H1 (cell line): ENCODE measurements around the gene ZNF451. TPM values are rescaled to one million over a fixed set of nuclear protein-coding genes. Genes with fewer than 3 reads are reported as not detected.

Source experiments
- CTCF ChIA-PET: fragments of 300-600 bp; sonication (Branson Sonifier 250); formaldehyde crosslinking; loops from one replicate; lab custom pipeline; 2021; ENCODE audit not compliant: partially characterized antibody; lab: Charles Lee
- POLR2A ChIA-PET: fragments of 300-600 bp; sonication (Branson Sonifier 250); formaldehyde crosslinking; loops from one replicate; lab custom pipeline; 2021; ENCODE audit warnings: inconsistent platforms; ENCODE audit not compliant: partially characterized antibody; lab: Charles Lee
- DNase-seq, 2 experiments: peaks; one replicate each; pipeline versions ENCODE4 v3.0.0 to v3.0.0-alpha.2; 2010 to 2022; ENCODE audit warnings: low spot score in 2 of 2, low read depth in 1 of 2, mixed read lengths in 1 of 2
- FAIRE-seq: peaks from 2 replicates; lab custom pipeline; 2011; peaks lifted over from hg19 to GRCh38; lab: Jason Lieb, UNC
- H2AFZ ChIP-seq: 2 replicates; pipeline ENCODE4 v1.8.1; 2012; ENCODE audit warnings: low read length, inconsistent platforms
- H2AK5ac ChIP-seq: 2 replicates; pipeline ENCODE4 v1.6.1; 2013; ENCODE audit warnings: low read depth, low read length
- H2BK120ac ChIP-seq: replicated peaks from 2 replicates; pipeline ENCODE3; 2013; ENCODE audit warnings: low read depth, low read length, inconsistent platforms
- H2BK12ac ChIP-seq: 2 replicates; pipeline ENCODE4 v1.6.1; 2013; ENCODE audit warnings: low read depth, low read length
- H2BK15ac ChIP-seq: 2 replicates; pipeline ENCODE4 v1.6.1; 2013; ENCODE audit warnings: low read length
- H2BK20ac ChIP-seq: 2 replicates; pipeline ENCODE4 v1.6.1; 2013; ENCODE audit warnings: low read length
- H2BK5ac ChIP-seq: 2 replicates; pipeline ENCODE4 v1.6.1; 2013; ENCODE audit warnings: low read depth, low read length
- H3K14ac ChIP-seq: 2 replicates; pipeline ENCODE4 v1.6.1; 2013; ENCODE audit warnings: inconsistent platforms; ENCODE audit not compliant: insufficient read length
- H3K18ac ChIP-seq: 2 replicates; pipeline ENCODE4 v1.6.1; 2013; ENCODE audit warnings: low read length; ENCODE audit errors: extremely low read depth
- H3K23ac ChIP-seq: 2 replicates; pipeline ENCODE4 v1.6.1; 2013; ENCODE audit warnings: inconsistent platforms; ENCODE audit not compliant: insufficient read length
- H3K23me2 ChIP-seq: 2 replicates; pipeline ENCODE4 v1.6.1; 2013; ENCODE audit warnings: low read depth, low read length
- H3K27ac ChIP-seq: 2 replicates; pipeline ENCODE4 v1.6.1; 2011; ENCODE audit warnings: low read depth, low read length, inconsistent platforms
- H3K27me3 ChIP-seq, 4 experiments: replicated peaks in 1 of 4; 1 replicate in 1 of 4; 2 replicates in 3 of 4; pipeline versions ENCODE4 v1.6.1 to v1.8.1; 2011 to 2013; ENCODE audit warnings: low read length in 3 of 4, mild to moderate bottlenecking in 3 of 4, inconsistent platforms in 2 of 4, mixed read lengths in 2 of 4, moderate library complexity in 1 of 4; ENCODE audit not compliant: control insufficient read depth in 3 of 4, insufficient read depth in 3 of 4; ENCODE audit errors: extremely low read depth in 1 of 4
- H3K36me3 ChIP-seq, 4 experiments: 2 replicates each; pipeline versions ENCODE4 v1.6.1 to v1.8.1; 2011 to 2013; ENCODE audit warnings: mild to moderate bottlenecking in 4 of 4, low read length in 3 of 4, moderate library complexity in 2 of 4, control low read depth in 1 of 4, inconsistent platforms in 1 of 4; ENCODE audit not compliant: insufficient read depth in 4 of 4, control insufficient read depth in 2 of 4
- H3K4ac ChIP-seq: replicated peaks from 2 replicates; pipeline ENCODE3; 2013; ENCODE audit warnings: low read length, low read depth, mixed read lengths, inconsistent platforms; ENCODE audit not compliant: insufficient read length
- H3K4me1 ChIP-seq, 4 experiments: replicated peaks in 1 of 4; 1 replicate in 1 of 4; 2 replicates in 3 of 4; pipeline versions ENCODE4 v1.6.1 to v1.8.1; 2011 to 2013; ENCODE audit warnings: low read length in 3 of 4, inconsistent platforms in 2 of 4, mixed read lengths in 1 of 4; ENCODE audit not compliant: insufficient read depth in 4 of 4, control insufficient read depth in 3 of 4
- H3K4me2 ChIP-seq, 2 experiments: 2 replicates each; pipeline versions ENCODE4 v1.6.1 to v1.8.1; 2011 to 2013; ENCODE audit warnings: low read depth in 2 of 2, low read length in 2 of 2, control low read depth in 1 of 2, inconsistent platforms in 1 of 2, mild to moderate bottlenecking in 1 of 2; ENCODE audit not compliant: insufficient read depth in 1 of 2
- H3K4me3 ChIP-seq, 4 experiments: fragments of 200-600, 300-600 bp in 1 of 4; sonication (generic), shearing (Covaris generic), sonication (Bioruptor Twin) in 1 of 4; 2 replicates each; pipeline versions ENCODE4 v1.5.1 to v1.8.1; 2011 to 2016; ENCODE audit warnings: low read length in 4 of 4, low read depth in 3 of 4, control low read depth in 2 of 4, inconsistent platforms in 2 of 4, mild to moderate bottlenecking in 2 of 4, mixed read lengths in 1 of 4, moderate library complexity in 1 of 4; ENCODE audit not compliant: insufficient read depth in 2 of 4; ENCODE audit errors: extremely low read depth in 1 of 4
- H3K56ac ChIP-seq: replicated peaks from 2 replicates; pipeline ENCODE3; 2013; ENCODE audit warnings: low read depth, mild to moderate bottlenecking, mixed read lengths, low read length, inconsistent platforms; ENCODE audit not compliant: insufficient read length
- H3K79me1 ChIP-seq: 2 replicates; pipeline ENCODE4 v1.6.1; 2013; ENCODE audit warnings: low read depth, low read length, control low read depth
- H3K79me2 ChIP-seq, 2 experiments: 2 replicates each; pipeline versions ENCODE4 v1.6.1 to v1.8.1; 2012 to 2013; ENCODE audit warnings: low read length in 2 of 2, mild to moderate bottlenecking in 2 of 2, inconsistent platforms in 1 of 2; ENCODE audit not compliant: insufficient read depth in 2 of 2, control insufficient read depth in 1 of 2
- H3K9ac ChIP-seq, 4 experiments: replicated peaks in 1 of 4; 1 replicate in 1 of 4; 2 replicates in 3 of 4; pipeline versions ENCODE4 v1.6.1 to v1.8.1; 2011 to 2013; ENCODE audit warnings: low read depth in 3 of 4, low read length in 3 of 4, control low read depth in 2 of 4, mild to moderate bottlenecking in 2 of 4, moderate library complexity in 2 of 4, inconsistent platforms in 1 of 4; ENCODE audit errors: extremely low read depth in 1 of 4
- H3K9me3 ChIP-seq, 2 experiments: 2 replicates each; pipeline versions ENCODE4 v1.6.1 to v1.8.1; 2012 to 2013; ENCODE audit warnings: mild to moderate bottlenecking in 2 of 2, moderate library complexity in 2 of 2, control low read depth in 1 of 2, inconsistent platforms in 1 of 2, low read depth in 1 of 2, low read length in 1 of 2, mixed read lengths in 1 of 2; ENCODE audit not compliant: insufficient read depth in 2 of 2
- H4K20me1 ChIP-seq, 2 experiments: replicated peaks in 1 of 2; 2 replicates each; pipeline versions ENCODE3 to v1.8.1; 2011 to 2013; ENCODE audit warnings: inconsistent platforms in 2 of 2, low read length in 2 of 2, mild to moderate bottlenecking in 1 of 2; ENCODE audit not compliant: insufficient read depth in 2 of 2, control insufficient read depth in 1 of 2
- H4K5ac ChIP-seq: 2 replicates; pipeline ENCODE4 v1.6.1; 2013; ENCODE audit warnings: low read length, low read depth, mixed read lengths, inconsistent platforms; ENCODE audit not compliant: insufficient read length
- H4K8ac ChIP-seq: 2 replicates; pipeline ENCODE4 v1.8.0; 2013; ENCODE audit warnings: mild to moderate bottlenecking, moderate library complexity, low read length, inconsistent platforms; ENCODE audit not compliant: insufficient read depth; ENCODE audit errors: extremely low read depth
- H4K91ac ChIP-seq: replicated peaks from 2 replicates; pipeline ENCODE3; 2013; ENCODE audit warnings: low read length, mixed read lengths, inconsistent platforms; ENCODE audit not compliant: insufficient read length
- CTCF ChIP-seq, 3 experiments: IDR thresholded peaks; 1 replicate in 2 of 3; 2 replicates in 1 of 3; pipeline versions ENCODE4 v1.5.1 to v1.6.1; 2011; ENCODE audit warnings: low read length in 3 of 3, mild to moderate bottlenecking in 3 of 3, inconsistent platforms in 2 of 3, low read depth in 1 of 3, moderate library complexity in 1 of 3; ENCODE audit not compliant: insufficient read depth in 1 of 3; ENCODE audit errors: control extremely low read depth in 1 of 3
- EZH2 ChIP-seq: fragments of 200-600 bp; sonication (generic); IDR thresholded peaks from 2 replicates; pipeline ENCODE4 v1.7.1; 2012; ENCODE audit warnings: low read depth, mild to moderate bottlenecking, moderate library complexity, low read length, inconsistent platforms; ENCODE audit not compliant: severe bottlenecking
- GTF2F1 ChIP-seq: IDR thresholded peaks from 2 replicates; pipeline ENCODE4 v1.6.1; 2012; ENCODE audit warnings: low read depth, low read length, improper control_type of control experiment, borderline replicate concordance
- MAFK ChIP-seq: IDR thresholded peaks from 2 replicates; pipeline ENCODE4 v1.6.1; 2012; ENCODE audit warnings: low read depth, mild to moderate bottlenecking, improper control_type of control experiment, low read length
- SIX5 ChIP-seq: IDR thresholded peaks from 2 replicates; pipeline ENCODE4 v1.6.1; 2011; ENCODE audit warnings: mild to moderate bottlenecking, low read depth, low read length
- SUZ12 ChIP-seq: fragments of 200-600 bp; sonication (generic); IDR thresholded peaks from 2 replicates; pipeline ENCODE4 v1.6.1; 2012; ENCODE audit warnings: mild to moderate bottlenecking, inconsistent platforms, low read length, moderate library complexity, mixed read lengths
- TBP ChIP-seq: IDR thresholded peaks from 2 replicates; pipeline ENCODE4 v1.6.1; 2011; ENCODE audit warnings: low read depth, low read length, improper control_type of control experiment
- WGBS, 2 experiments: shearing (Covaris generic) in 1 of 2; methylation state at CpG; one replicate each; pipeline versions ENCODE4 v1.1.6 to v1.1.7; 2013 to 2015; ENCODE audit warnings: low lambda C conversion rate in 2 of 2, mixed read lengths in 2 of 2, inconsistent platforms in 1 of 2, low coverage in 1 of 2, missing lambda C conversion rate in 1 of 2; ENCODE audit not compliant: insufficient replicate concordance in 2 of 2, insufficient coverage in 1 of 2, insufficient read length in 1 of 2; ENCODE audit errors: extremely low coverage in 1 of 2, missing lambda C conversion rate in 1 of 2; 5-methylcytosine and 5-hydroxymethylcytosine counted together
- polyA plus RNA-seq, 7 experiments: library from polyadenylated mRNA; depleted of rRNA in 3 of 7; stranded (reverse) in 5 of 7; unstranded in 2 of 7; fragments of >200 nt in 5 of 7; fragments of 200-250 nt in 2 of 7; gene quantifications; 1 replicate in 5 of 7; 2 replicates in 1 of 7; 4 replicates in 1 of 7; pipeline versions ENCODE4 v1.2.1 to v1.2.3, GENCODE V29; 2011 to 2013; ENCODE audit warnings: missing spikeins in 2 of 7, mixed read lengths in 2 of 7
- total RNA-seq: library from RNA; stranded (reverse); fragmentation: NEBNext Ultra II Directional; extraction: Animal tissue kit (Norgen Biotek cat#: 25700); gene quantifications from 2 replicates; pipeline ENCODE4 v1.2.1, GENCODE V29; 2021

Gene ZNF451
- total and polyA plus RNA-seq, 2 of the 8 experiments (the other 6 are each of a cell fraction or from before 2014, with no cell fraction given): 10.7 to 56.8 TPM

- no peak overlapping the region for H2AFZ ChIP-seq
- DNase-seq: no peak
- H3K23ac ChIP-seq: no peak overlapping the region
- no peak overlapping the region for H3K4me2 ChIP-seq
- H3K4me1 ChIP-seq: peaks cover 0 to 19% (median 4%) of the 10 kb centered on the region in 4 experiments; a peak in 6 of 7 replicates
- H3K27me3 ChIP-seq: no peaks in the 10 kb centered on the region
- WGBS, 2 experiments: 90% methylated on average over 1 of the region's 1 CpG; no CpG with 5 or more reads in 1 of the 2 experiments
- H3K9me3 ChIP-seq: no peaks in the 10 kb centered on the region
- no peak overlapping the region for H3K4me3 ChIP-seq
- no peaks in the 10 kb centered on the region for H3K23me2 ChIP-seq
- H3K4ac ChIP-seq: no peak overlapping the region
- H3K27ac ChIP-seq: no peak overlapping the region
- H2BK120ac ChIP-seq: no peak overlapping the region
- POLR2A ChIA-PET: no interaction called here
- H3K79me1 ChIP-seq: no peaks in the 10 kb centered on the region; the same call in 1 of the 2 replicates
- FAIRE-seq: no peak
- no peak overlapping the region for H2BK5ac ChIP-seq
- CTCF ChIA-PET: interaction anchor here (0.6 kb wide), 1 partner anchor 97 kb away, joined by 3 read pairs; no protein-coding TSS in a partner anchor
- H3K18ac ChIP-seq: no peak overlapping the region
- H2BK15ac ChIP-seq: no peak overlapping the region
- no peak overlapping the region for H3K9ac ChIP-seq
- H4K5ac ChIP-seq: no peak overlapping the region
- H4K91ac ChIP-seq: no peak overlapping the region
- H2AK5ac ChIP-seq: no peak overlapping the region
- H3K36me3 ChIP-seq: no peaks in the 10 kb centered on the region; a peak in 1 of 8 replicates
- TF ChIP-seq TBP: no peak
- no peak for TF ChIP-seq SUZ12
- no peak for TF ChIP-seq MAFK
- TF ChIP-seq SIX5: no peak
- no peak for TF ChIP-seq EZH2
- no peak for TF ChIP-seq CTCF (IDR thresholded peaks at IDR 0.05; ENCODE audit: control extremely low read depth in 1 of 3, insufficient read depth in 1 of 3, low read depth in 1 of 3, low read length in 3 of 3)
- TF ChIP-seq GTF2F1: no peak
- H4K8ac ChIP-seq: no peak overlapping the region
- no peaks in the 10 kb centered on the region for H3K79me2 ChIP-seq
- H2BK12ac ChIP-seq: no peak overlapping the region
- no peak overlapping the region for H3K14ac ChIP-seq
- no peak overlapping the region for H3K56ac ChIP-seq
- peaks cover 0 to 1% of the 10 kb centered on the region in 2 experiments for H4K20me1 ChIP-seq
- H2BK20ac ChIP-seq: no peak overlapping the region
Observed at GRCh38 chr6:57068061-57068460, 21.9 kb upstream of the ZNF451 start.
